HFFc6 (cell line): ENCODE data around the gene C1QB. TPM values are rescaled to one million over a fixed set of nuclear protein-coding genes. Genes with fewer than 3 reads are reported as not detected.
A peak's percentile ranks its signal among the peaks of the same experiment; 100 is the strongest.
"Not testable (repeated sequence)": the region's sequence is repeated elsewhere in the genome, so short reads cannot be mapped to it uniquely, and the experiment has no call there.

Experiments
- DNase-seq: peaks from one replicate; pipeline ENCODE4 v3.0.0-alpha.2; 2018
- H3K27ac Mint-ChIP-seq: 2 replicates; pipeline ENCODE4 v1.8.0; 2020; ENCODE audit warnings: mild to moderate bottlenecking, mixed read lengths
- H3K27me3 Mint-ChIP-seq: 2 replicates; pipeline ENCODE4 v1.8.0; 2021; ENCODE audit warnings: mild to moderate bottlenecking, moderate library complexity, mixed read lengths; ENCODE audit not compliant: insufficient read depth
- H3K36me3 Mint-ChIP-seq: 2 replicates; pipeline ENCODE4 v1.8.0; 2021; ENCODE audit warnings: low read depth, mixed read lengths
- H3K4me1 Mint-ChIP-seq: 2 replicates; pipeline ENCODE4 v1.8.0; 2020; ENCODE audit warnings: low read depth, mixed read lengths
- H3K4me3 Mint-ChIP-seq: 2 replicates; pipeline ENCODE4 v1.8.0; 2020; ENCODE audit warnings: mild to moderate bottlenecking, moderate library complexity, mixed read lengths
- H3K9me3 Mint-ChIP-seq: 2 replicates; pipeline ENCODE4 v1.8.0; 2020; ENCODE audit warnings: mild to moderate bottlenecking, mixed read lengths
- total RNA-seq, 6 experiments: library from RNA; stranded (reverse); fragmentation: NEBNext Ultra II Directional; extraction: Animal tissue kit (Norgen Biotek cat#: 25700); gene quantifications; 2 replicates in 1 of 6; 3 replicates in 5 of 6; pipeline ENCODE4 v1.2.3, GENCODE V29; 2021
- TF ChIP-seq, protein P1 (sequence below): fragments of 200-600 bp; sonication (generic); IDR thresholded peaks from 2 replicates; pipeline ENCODE4 v1.5.0; 2021; ENCODE audit warnings: antibody characterized with exemption, mild to moderate bottlenecking

Gene C1QB
- total RNA-seq, 6 experiments from 2014 or later: not detected

- Mint-ChIP-seq H3K4me3 (no peak overlapping the region), H3K9me3 (no peaks in the 10 kb centered on the region), H3K27me3 (peaks cover 3% of the 10 kb centered on the region), H3K36me3 (no peaks in the 10 kb centered on the region), H3K27ac (no peak overlapping the region), H3K4me1 (peaks cover 6% of the 10 kb centered on the region)
- no peak for DNase-seq
- TF ChIP-seq, protein P1, sequence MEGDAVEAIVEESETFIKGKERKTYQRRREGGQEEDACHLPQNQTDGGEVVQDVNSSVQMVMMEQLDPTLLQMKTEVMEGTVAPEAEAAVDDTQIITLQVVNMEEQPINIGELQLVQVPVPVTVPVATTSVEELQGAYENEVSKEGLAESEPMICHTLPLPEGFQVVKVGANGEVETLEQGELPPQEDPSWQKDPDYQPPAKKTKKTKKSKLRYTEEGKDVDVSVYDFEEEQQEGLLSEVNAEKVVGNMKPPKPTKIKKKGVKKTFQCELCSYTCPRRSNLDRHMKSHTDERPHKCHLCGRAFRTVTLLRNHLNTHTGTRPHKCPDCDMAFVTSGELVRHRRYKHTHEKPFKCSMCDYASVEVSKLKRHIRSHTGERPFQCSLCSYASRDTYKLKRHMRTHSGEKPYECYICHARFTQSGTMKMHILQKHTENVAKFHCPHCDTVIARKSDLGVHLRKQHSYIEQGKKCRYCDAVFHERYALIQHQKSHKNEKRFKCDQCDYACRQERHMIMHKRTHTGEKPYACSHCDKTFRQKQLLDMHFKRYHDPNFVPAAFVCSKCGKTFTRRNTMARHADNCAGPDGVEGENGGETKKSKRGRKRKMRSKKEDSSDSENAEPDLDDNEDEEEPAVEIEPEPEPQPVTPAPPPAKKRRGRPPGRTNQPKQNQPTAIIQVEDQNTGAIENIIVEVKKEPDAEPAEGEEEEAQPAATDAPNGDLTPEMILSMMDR: no peak
These were observed 46.9 kb downstream of the C1QB start for GRCh38 chr1:22699681-22700520.

- Mint-ChIP-seq H3K27ac (no peak overlapping the region), H3K4me3 (no peak overlapping the region), H3K4me1 (peaks cover 15% of the 10 kb centered on the region), H3K36me3 (no peaks in the 10 kb centered on the region), H3K9me3 (no peaks in the 10 kb centered on the region), H3K27me3 (peaks cover 3% of the 10 kb centered on the region)
- DNase-seq: no peak
- TF ChIP-seq, protein P1: no peak
These were observed 49.5 kb downstream of the C1QB start for GRCh38 chr1:22702296-22703085.

DNA sequence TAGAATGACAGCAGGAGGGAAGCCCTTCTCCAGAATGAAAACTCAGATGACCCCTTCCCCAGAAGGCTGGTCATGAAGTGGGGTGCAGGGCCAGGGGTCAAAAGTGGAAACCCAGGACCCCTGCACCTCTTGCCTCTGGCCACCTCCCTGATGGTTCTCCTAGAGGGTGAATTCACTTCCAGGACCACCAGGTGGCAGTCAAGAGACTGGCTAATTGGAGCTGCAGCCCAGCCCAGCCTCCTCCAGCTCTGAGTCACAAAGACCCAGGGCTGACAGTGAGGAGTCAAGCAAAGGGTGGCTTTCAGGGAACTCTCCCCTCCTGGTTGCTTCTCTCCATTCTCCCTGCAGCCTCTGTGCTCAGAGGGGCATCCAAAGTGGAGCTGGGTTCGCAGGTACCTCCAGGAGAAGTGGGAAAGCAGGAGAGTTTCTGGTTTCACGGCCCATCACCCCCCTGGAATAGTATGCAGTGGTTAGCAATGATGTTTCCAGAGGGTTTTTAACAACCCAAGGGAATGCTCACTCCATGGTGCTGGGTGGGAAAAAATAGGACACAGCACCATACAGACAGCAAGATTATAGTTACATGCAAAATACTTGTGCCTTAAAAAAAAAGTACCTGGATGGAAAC lies 51.5 kb downstream of the C1QB start:
- Mint-ChIP-seq H3K4me3 (no peak overlapping the region), H3K4me1 (peaks cover 15% of the 10 kb centered on the region)

DNA sequence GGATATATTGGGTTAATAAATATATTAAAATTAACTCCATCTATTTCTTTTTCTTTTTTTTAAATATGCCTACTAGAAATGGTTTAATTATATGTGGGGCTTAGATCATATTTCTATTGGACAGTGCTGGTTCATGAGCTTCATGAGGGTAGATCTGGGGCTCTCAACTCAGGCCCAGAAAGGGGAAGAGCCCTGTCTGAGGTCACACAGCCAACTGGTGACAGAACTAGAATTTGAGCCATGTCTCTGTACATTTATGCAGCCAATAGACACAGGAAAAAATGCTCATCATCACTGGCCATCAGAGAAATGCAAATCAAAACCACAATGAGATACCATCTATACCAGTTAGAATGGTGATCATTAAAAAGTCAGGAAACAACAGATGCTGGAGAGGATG lies 52.5 kb downstream of the C1QB start:
- Mint-ChIP-seq H3K9me3 (no peaks in the 10 kb centered on the region), H3K4me1 (peaks cover 15% of the 10 kb centered on the region), H3K4me3 (no peak overlapping the region), H3K27me3 (peaks cover 2% of the 10 kb centered on the region), H3K36me3 (no peaks in the 10 kb centered on the region), H3K27ac (no peak overlapping the region)
- TF ChIP-seq, protein P1: no peak
- DNase-seq: no peak

More for the DNA sequence above, 51.5 kb downstream of the C1QB start:
- no peak overlapping the region for H3K27ac Mint-ChIP-seq
- no peaks in the 10 kb centered on the region for H3K36me3 Mint-ChIP-seq
- no peaks in the 10 kb centered on the region; the same call in none of the 2 replicates for H3K27me3 Mint-ChIP-seq
- DNase-seq: peak; percentile 83
- no peaks in the 10 kb centered on the region for H3K9me3 Mint-ChIP-seq
- TF ChIP-seq, protein P1: peak; percentile 95

DNA sequence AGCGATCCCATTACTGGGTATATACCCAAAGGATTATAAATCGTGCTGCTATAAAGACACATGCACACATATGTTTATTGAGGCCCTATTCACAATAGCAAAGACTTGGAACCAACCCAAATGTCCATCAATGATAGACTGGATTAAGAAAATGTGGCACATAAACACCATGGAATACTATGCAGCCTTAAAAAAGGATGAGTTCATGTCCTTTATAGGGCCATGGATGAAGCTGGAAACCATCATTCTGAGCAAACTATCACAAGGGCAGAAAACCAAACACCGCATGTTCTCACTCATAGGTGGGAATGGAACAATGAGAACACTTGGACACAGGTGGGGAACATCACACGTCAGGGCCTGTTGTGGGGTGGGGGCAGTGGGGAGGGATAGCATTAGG lies 53.1 kb downstream of the C1QB start:
- H3K27ac Mint-ChIP-seq, H3K27me3 Mint-ChIP-seq, DNase-seq, H3K36me3 Mint-ChIP-seq, H3K4me3 Mint-ChIP-seq, H3K9me3 Mint-ChIP-seq: not testable (repeated sequence)
- peaks cover 15% of the 10 kb centered on the region for H3K4me1 Mint-ChIP-seq
